GM18873 (cell line): ENCODE measurements around the gene HNRNPLL.
"Not testable (repeated sequence)": the region's sequence is repeated elsewhere in the genome, so short reads cannot be mapped to it uniquely, and the experiment has no call there.

Experiments used
- ATAC-seq: cut with Tn5 transposase; IDR thresholded peaks from one replicate; pipeline ENCODE4 v1.9.1; 2021; ENCODE audit warnings: mild to moderate bottlenecking, moderate library complexity, moderate number of reproducible peaks; ENCODE audit not compliant: unreplicated experiment, low FRiP score

HNRNPLL gene

GRCh38 chr2:38602732-38603401 lies at the start of gene HNRNPLL:
HNRNPLL (minus strand) TSS chr2:38602928; CDS start chr2:38602626, 302 bp downstream.
- no peak for ATAC-seq

GRCh38 chr2:38650717-38651116 lies 48.0 kb upstream of the HNRNPLL start:
- ATAC-seq: no peak

GRCh38 chr2:38650012-38650411 lies 47.3 kb upstream of the HNRNPLL start:
- ATAC-seq: no peak

GRCh38 chr2:38649176-38649728 lies 46.5 kb upstream of the HNRNPLL start:
- no peak for ATAC-seq

GRCh38 chr2:38648107-38648761 lies 45.5 kb upstream of the HNRNPLL start:
- ATAC-seq: no peak

- not testable (repeated sequence) for ATAC-seq
These were observed 41.2 kb upstream of the HNRNPLL start for GRCh38 chr2:38643683-38644511.

GRCh38 chr2:38643021-38643671 lies 40.4 kb upstream of the HNRNPLL start:
- no peak for ATAC-seq

- not testable (repeated sequence) for ATAC-seq
These were observed 39.8 kb upstream of the HNRNPLL start for GRCh38 chr2:38642373-38643017.

GRCh38 chr2:38636069-38636468 lies 33.3 kb upstream of the HNRNPLL start:
- no peak for ATAC-seq

- no peak for ATAC-seq
These were observed 32.4 kb upstream of the HNRNPLL start for GRCh38 chr2:38635139-38635538.

- ATAC-seq: peak; percentile 87
These were observed 32.0 kb upstream of the HNRNPLL start for GRCh38 chr2:38634684-38635083.

- no peak for ATAC-seq
These were observed 31.2 kb upstream of the HNRNPLL start for GRCh38 chr2:38633895-38634294.

- ATAC-seq: no peak
These were observed 30.3 kb upstream of the HNRNPLL start for GRCh38 chr2:38632980-38633379.

GRCh38 chr2:38631976-38632375 lies 29.2 kb upstream of the HNRNPLL start:
- no peak for ATAC-seq

- ATAC-seq: no peak
These were observed 27.0 kb upstream of the HNRNPLL start for GRCh38 chr2:38629684-38630083.

GRCh38 chr2:38627391-38627790 lies 24.7 kb upstream of the HNRNPLL start:
- ATAC-seq: no peak

GRCh38 chr2:38626326-38627035 lies 23.8 kb upstream of the HNRNPLL start:
- ATAC-seq: no peak

- no peak for ATAC-seq
These were observed 19.5 kb upstream of the HNRNPLL start for GRCh38 chr2:38622210-38622609.

- ATAC-seq: no peak
These were observed 18.3 kb upstream of the HNRNPLL start for GRCh38 chr2:38621018-38621417.
